Psoas muscle (tissue), 8 donors: ENCODE results near the gene YPEL5. TPM values are rescaled to one million over a fixed set of nuclear protein-coding genes. Genes with fewer than 3 reads are reported as not detected.

Source experiments
- ATAC-seq, 4 donors: fragments of 200-7000 bp; cut with Tn5 transposase; one replicate each; pipeline ENCODE4 v1.9.1; 2020; ENCODE audit warnings: moderate library complexity in 3 of 4, mild to moderate bottlenecking in 2 of 4
- DNase-seq, 2 donors: peaks; one replicate each; pipeline ENCODE4 v3.0.0-alpha.2; 2020
- H3K27ac ChIP-seq: fragments of 200-600 bp; one replicate; pipeline ENCODE4 v1.8.0; 2022
- H3K27me3 ChIP-seq, 3 donors: fragments of 200-600 bp in 1 of 3; one replicate each; pipeline versions ENCODE4 v1.6.1 to v1.8.0; 2013 to 2022; ENCODE audit warnings: low read length in 2 of 3, mild to moderate bottlenecking in 2 of 3, moderate library complexity in 1 of 3; ENCODE audit not compliant: insufficient read depth in 3 of 3
- H3K36me3 ChIP-seq, 2 donors: fragments of 200-600 bp in 1 of 2; one replicate each; pipeline versions ENCODE4 v1.6.1 to v1.8.0; 2013 to 2022; ENCODE audit warnings: low read depth in 1 of 2, mild to moderate bottlenecking in 1 of 2, moderate library complexity in 1 of 2; ENCODE audit not compliant: insufficient read depth in 1 of 2
- H3K4me1 ChIP-seq: fragments of 200-600 bp; one replicate; pipeline ENCODE4 v1.8.0; 2022
- H3K4me3 ChIP-seq: fragments of 200-600 bp; one replicate; pipeline ENCODE4 v1.8.0; 2022; ENCODE audit warnings: mild to moderate bottlenecking
- H3K9me3 ChIP-seq: fragments of 200-600 bp; one replicate; pipeline ENCODE4 v1.8.0; 2022
- WGBS, 3 donors: extraction: QIAGEN DNeasy Blood & Tissue Kit; methylation state at CpG; one replicate each; pipeline versions ENCODE4 v1.1.6 to v1.1.7; 2013; 5-methylcytosine and 5-hydroxymethylcytosine counted together
- intact Hi-C, 2 donors: fragments of 100-400 bp; cut with DNase I; formaldehyde crosslinking; loops; one replicate each; pipeline versions ENCODE4 v1.11.0 to v1.14.2; 2022
- polyA plus RNA-seq, 3 donors: library from polyadenylated mRNA; stranded (reverse); fragments of 200-250 nt; gene quantifications; one replicate each; pipeline ENCODE4 v1.2.3, GENCODE V29; 2013
- total RNA-seq, 4 donors: library from RNA; stranded (reverse); fragmentation: NEBNext Ultra II Directional in 2 of 4; extraction: Animal tissue kit (Norgen Biotek cat#: 25700) in 2 of 4; gene quantifications; one replicate each; pipeline versions ENCODE4 v1.2.1 to v1.2.4, GENCODE V29; 2021 to 2023
- TF ChIP-seq, protein P1 (sequence below): fragments of 200-600 bp; IDR thresholded peaks from one replicate; pipeline ENCODE4 v1.8.0; 2022; ENCODE audit warnings: antibody characterized with exemption
- donor health status: healthy with polysubstance abuse.
- donor health status: DM: no; HTN: no; CAD: no; lungs with moderate emphysema.
- donor health status: Bipolar disorder and iron deficiency.
- donor health status: healthy.
- donor health status: DM: yes; HTN: yes; CAD: no.
- donor health status: DM: no; HTN: no; CAD: no.
- donor health status: DM: no; HTN: no; CAD: no.
- donor health status: DM: yes; HTN: yes; CAD: no.

The YPEL5 gene
- total and polyA plus RNA-seq, 7 donors = 23.2 to 98.0 (median 55.4) TPM

DNA sequence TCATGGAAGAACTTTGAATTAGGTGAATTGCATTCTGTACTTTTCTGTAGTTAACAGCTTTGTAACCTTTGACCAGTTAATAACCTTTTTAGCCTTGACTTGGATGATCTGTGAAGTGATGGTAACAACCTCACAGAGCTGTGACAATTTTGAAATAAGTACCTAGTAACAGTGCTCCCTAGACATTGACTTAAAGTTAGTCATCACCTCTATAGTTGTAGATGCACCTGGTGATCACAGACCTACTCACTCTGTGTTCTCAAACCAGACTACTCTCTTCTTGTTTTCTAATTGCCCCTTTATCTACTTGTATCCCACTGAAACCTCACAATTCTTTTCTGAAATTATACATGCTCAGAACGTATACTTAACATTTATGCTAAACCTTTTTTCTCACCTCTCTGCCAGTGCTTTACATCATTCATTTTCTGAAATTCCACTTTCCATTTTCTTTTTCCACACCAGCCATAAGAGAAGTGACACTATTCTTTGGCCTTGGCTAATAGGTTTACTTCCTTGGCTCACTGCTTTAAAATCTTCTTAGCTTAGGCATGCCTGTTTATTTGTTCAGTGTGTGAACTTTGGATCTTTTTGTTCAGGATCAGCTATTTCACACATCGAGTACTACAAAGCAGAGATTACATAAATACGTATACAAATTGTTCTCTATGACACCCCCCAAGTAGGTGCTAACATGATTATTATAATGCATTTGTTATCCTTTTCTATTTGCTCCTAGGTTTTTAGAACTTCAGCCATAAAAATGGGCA is 9.3 kb downstream of the YPEL5 start:
- 67 to 84% (median 71%) methylated on average over 3 of the region's 3 CpGs for WGBS, 3 donors
- Histone ChIP-seq H3K4me1 (peaks cover 9% of the 10 kb centered on the region), H3K27ac (no peak overlapping the region), H3K4me3 (no peak overlapping the region), H3K36me3 (peaks cover 2 to 86% of the 10 kb centered on the region in 2 donors), H3K27me3 (no peaks in the 10 kb centered on the region), H3K9me3 (no peaks in the 10 kb centered on the region)
- DNase-seq = no peak
- TF ChIP-seq, protein P1, sequence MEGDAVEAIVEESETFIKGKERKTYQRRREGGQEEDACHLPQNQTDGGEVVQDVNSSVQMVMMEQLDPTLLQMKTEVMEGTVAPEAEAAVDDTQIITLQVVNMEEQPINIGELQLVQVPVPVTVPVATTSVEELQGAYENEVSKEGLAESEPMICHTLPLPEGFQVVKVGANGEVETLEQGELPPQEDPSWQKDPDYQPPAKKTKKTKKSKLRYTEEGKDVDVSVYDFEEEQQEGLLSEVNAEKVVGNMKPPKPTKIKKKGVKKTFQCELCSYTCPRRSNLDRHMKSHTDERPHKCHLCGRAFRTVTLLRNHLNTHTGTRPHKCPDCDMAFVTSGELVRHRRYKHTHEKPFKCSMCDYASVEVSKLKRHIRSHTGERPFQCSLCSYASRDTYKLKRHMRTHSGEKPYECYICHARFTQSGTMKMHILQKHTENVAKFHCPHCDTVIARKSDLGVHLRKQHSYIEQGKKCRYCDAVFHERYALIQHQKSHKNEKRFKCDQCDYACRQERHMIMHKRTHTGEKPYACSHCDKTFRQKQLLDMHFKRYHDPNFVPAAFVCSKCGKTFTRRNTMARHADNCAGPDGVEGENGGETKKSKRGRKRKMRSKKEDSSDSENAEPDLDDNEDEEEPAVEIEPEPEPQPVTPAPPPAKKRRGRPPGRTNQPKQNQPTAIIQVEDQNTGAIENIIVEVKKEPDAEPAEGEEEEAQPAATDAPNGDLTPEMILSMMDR = no peak
- intact Hi-C loops = no loop called here
- ATAC-seq = peak in 2 of 4 donors; percentile 30 to 50

DNA sequence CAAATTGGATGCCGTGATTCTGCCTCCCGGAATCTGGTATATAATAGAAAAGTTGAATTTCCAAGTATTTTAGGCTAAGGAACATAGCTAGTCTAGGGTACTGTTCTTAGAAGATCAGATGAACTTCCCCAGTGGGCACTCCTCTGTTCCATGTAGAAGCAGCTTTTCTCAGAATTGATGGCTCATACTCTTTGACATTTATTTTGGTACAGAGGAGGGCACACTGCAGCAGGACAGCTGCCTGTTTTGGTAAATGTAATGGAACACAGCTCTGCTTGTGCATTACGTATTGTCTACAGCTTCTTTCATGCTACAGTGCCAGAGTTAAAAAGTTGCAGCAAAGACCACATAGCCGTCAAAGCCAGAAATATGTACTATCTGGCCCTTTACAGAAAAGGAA is 10.8 kb downstream of the YPEL5 start:
- peaks cover 10% of the 10 kb centered on the region for H3K4me1 ChIP-seq
- intact Hi-C loops = no loop called here

DNA sequence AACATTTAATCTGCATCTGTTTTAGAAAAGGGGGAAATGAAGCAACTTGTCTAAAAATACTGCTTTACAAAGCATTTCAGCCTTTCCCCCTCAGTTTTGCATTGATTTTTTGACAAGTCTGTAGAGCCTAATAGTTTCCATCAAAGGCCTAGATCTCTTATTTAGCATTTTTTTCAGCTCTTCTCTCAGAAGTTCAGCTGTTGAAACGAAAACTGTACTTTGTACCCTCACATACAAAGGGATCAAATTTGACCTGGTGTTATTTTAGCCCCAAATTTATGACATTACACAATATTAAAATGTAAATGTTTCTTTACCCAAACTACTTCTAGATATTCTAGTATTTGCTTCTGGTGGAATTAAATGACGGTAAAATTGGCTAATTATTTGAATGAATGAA is 13.0 kb downstream of the YPEL5 start:
- 90 to 92% (median 91%) methylated on average over 2 of the region's 2 CpGs for WGBS, 3 donors
- Histone ChIP-seq H3K9me3 (no peaks in the 10 kb centered on the region), H3K4me1 (peaks cover 10% of the 10 kb centered on the region), H3K27me3 (no peaks in the 10 kb centered on the region), H3K27ac (no peak overlapping the region), H3K4me3 (no peak overlapping the region), H3K36me3 (peaks cover 2 to 63% of the 10 kb centered on the region in 2 donors)
- TF ChIP-seq, protein P1 = no peak
- intact Hi-C loops = no loop called here
- ATAC-seq (no peak), DNase-seq (no peak)

More for the DNA sequence above, 10.8 kb downstream of the YPEL5 start:
- no peak for ATAC-seq
- H3K27me3 ChIP-seq = no peaks in the 10 kb centered on the region
- no peaks in the 10 kb centered on the region for H3K9me3 ChIP-seq
- H3K4me3 ChIP-seq = no peak overlapping the region
- no peak for DNase-seq
- TF ChIP-seq, protein P1 = no peak
- H3K36me3 ChIP-seq = peaks cover 2 to 77% of the 10 kb centered on the region in 2 donors
- H3K27ac ChIP-seq = no peak overlapping the region
- 48 to 82% (median 68%) methylated on average over 4 of the region's 4 CpGs for WGBS, 3 donors

DNA sequence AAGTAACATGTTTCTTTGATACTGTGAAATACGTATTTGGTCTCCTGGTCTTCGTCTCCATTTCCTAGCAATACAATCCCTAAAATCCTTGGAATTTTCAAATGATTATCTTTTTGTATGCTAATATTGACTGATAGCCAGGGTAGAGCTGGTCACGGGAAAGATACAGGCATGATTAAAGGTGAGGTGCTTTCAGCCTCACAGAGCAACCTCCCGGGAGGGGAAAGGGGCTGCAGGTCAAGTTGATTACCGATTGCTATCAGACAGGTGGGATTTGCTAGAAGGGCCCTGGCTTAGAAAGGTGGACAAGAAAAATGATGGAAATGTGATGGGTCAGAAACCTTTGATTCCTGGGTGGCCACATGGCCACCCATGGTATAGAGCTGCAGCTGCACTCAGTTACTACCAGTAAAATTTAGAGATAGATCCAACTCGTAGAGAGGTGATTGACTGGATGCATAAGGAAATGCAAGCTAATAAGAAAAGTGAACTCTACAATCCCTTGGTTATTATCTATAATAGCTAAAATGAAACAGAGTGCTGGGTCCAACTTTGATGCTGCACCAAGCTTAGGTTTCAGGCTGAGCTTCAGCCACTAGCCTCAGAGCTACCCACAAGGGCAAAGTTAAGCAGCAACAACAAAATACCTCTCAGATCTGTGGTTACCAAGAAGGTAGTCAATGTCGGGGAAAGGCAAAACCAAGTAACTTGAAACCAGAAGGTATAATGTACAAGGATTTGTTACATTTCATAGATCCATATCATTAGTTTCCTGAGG is 15.3 kb downstream of the YPEL5 start:
- TF ChIP-seq, protein P1 = no peak
- H3K4me3 ChIP-seq = no peak overlapping the region
- WGBS, 3 donors = 72 to 79% (median 73%) methylated on average over 7 of the region's 7 CpGs
- H3K27me3 ChIP-seq = no peaks in the 10 kb centered on the region
- peaks cover 11% of the 10 kb centered on the region for H3K4me1 ChIP-seq
- H3K9me3 ChIP-seq = no peaks in the 10 kb centered on the region
- intact Hi-C loops = no loop called here
- no peak for ATAC-seq
- no peak for DNase-seq
- H3K36me3 ChIP-seq = peaks cover 2 to 44% of the 10 kb centered on the region in 2 donors
- H3K27ac ChIP-seq = no peak overlapping the region
